Stomach smooth muscle (tissue), 2 donors: ENCODE data around the gene PEPD.
"Not testable (repeated sequence)": the region's sequence is repeated elsewhere in the genome, so short reads cannot be mapped to it uniquely, and the experiment has no call there.

Source experiments
- H3K27ac ChIP-seq: one replicate; pipeline ENCODE4 v1.7.0; 2013; ENCODE audit warnings: mild to moderate bottlenecking, low read length, inconsistent platforms
- H3K27me3 ChIP-seq, 2 donors: one replicate each; pipeline ENCODE4 v1.7.0; 2013; ENCODE audit warnings: low read length in 2 of 2; ENCODE audit not compliant: insufficient read depth in 2 of 2, control insufficient read depth in 1 of 2
- H3K36me3 ChIP-seq, 2 donors: one replicate each; pipeline ENCODE4 v1.7.0; 2013; ENCODE audit warnings: low read length in 2 of 2; ENCODE audit not compliant: control insufficient read depth in 2 of 2, insufficient read depth in 2 of 2
- H3K4me1 ChIP-seq: one replicate; pipeline ENCODE4 v1.7.0; 2013; ENCODE audit warnings: low read length; ENCODE audit not compliant: control insufficient read depth, insufficient read depth
- H3K4me3 ChIP-seq, 2 donors: one replicate each; pipeline ENCODE4 v1.7.0; 2013; ENCODE audit warnings: low read length in 2 of 2
- H3K9ac ChIP-seq, 2 donors: one replicate each; pipeline ENCODE4 v1.7.0; 2013; ENCODE audit warnings: low read length in 2 of 2, mild to moderate bottlenecking in 1 of 2
- H3K9me3 ChIP-seq, 2 donors: one replicate each; pipeline ENCODE4 v1.7.0; 2013; ENCODE audit warnings: low read length in 2 of 2; ENCODE audit not compliant: control insufficient read depth in 2 of 2
- donor health status: healthy.
- donor health status: Pancreatic carcinoma.

The PEPD gene

GRCh38 chr19:33498391-33499000 lies 23.1 kb downstream of the PEPD start:
- Histone ChIP-seq H3K27me3 (no peaks in the 10 kb centered on the region), H3K9me3 (no peaks in the 10 kb centered on the region), H3K9ac (no peak overlapping the region), H3K4me3 (no peak overlapping the region), H3K36me3 (peaks cover 2 to 24% of the 10 kb centered on the region in 2 donors), H3K4me1 (no peaks in the 10 kb centered on the region), H3K27ac (no peak overlapping the region)

- Histone ChIP-seq H3K4me3 (no peak overlapping the region), H3K9ac (no peak overlapping the region), H3K4me1 (no peaks in the 10 kb centered on the region), H3K27ac (no peak overlapping the region), H3K27me3 (no peaks in the 10 kb centered on the region), H3K9me3 (no peaks in the 10 kb centered on the region), H3K36me3 (peaks cover under 1 to 22% of the 10 kb centered on the region in 2 donors)
Observed at GRCh38 chr19:33497778-33498175, 23.8 kb downstream of the PEPD start.

GRCh38 chr19:33497131-33497777 lies 24.3 kb downstream of the PEPD start:
- no peaks in the 10 kb centered on the region for H3K27me3 ChIP-seq
- H3K9me3 ChIP-seq, result no peaks in the 10 kb centered on the region
- H3K4me3 ChIP-seq, result no peak overlapping the region
- H3K4me1 ChIP-seq, result no peaks in the 10 kb centered on the region
- peaks cover 0 to 22% of the 10 kb centered on the region in 2 donors for H3K36me3 ChIP-seq
- no peak overlapping the region for H3K27ac ChIP-seq
- no peak overlapping the region for H3K9ac ChIP-seq

- Histone ChIP-seq H3K4me1 (no peaks in the 10 kb centered on the region), H3K9ac (no peak overlapping the region), H3K4me3 (no peak overlapping the region), H3K9me3 (no peaks in the 10 kb centered on the region), H3K27ac (no peak overlapping the region), H3K36me3 (peaks cover 0 to 22% of the 10 kb centered on the region in 2 donors), H3K27me3 (no peaks in the 10 kb centered on the region)
Observed at GRCh38 chr19:33496038-33496895, 25.3 kb downstream of the PEPD start.

GRCh38 chr19:33493401-33494275 lies 28.0 kb downstream of the PEPD start:
- Histone ChIP-seq H3K36me3 (peaks cover 0 to 5% of the 10 kb centered on the region in 2 donors), H3K4me3 (no peak overlapping the region), H3K9me3 (no peaks in the 10 kb centered on the region), H3K4me1 (no peaks in the 10 kb centered on the region), H3K27me3 (no peaks in the 10 kb centered on the region), H3K27ac (no peak overlapping the region), H3K9ac (no peak overlapping the region)

- no peaks in the 10 kb centered on the region for H3K9me3 ChIP-seq
- H3K36me3 ChIP-seq, result peaks cover 0 to 5% of the 10 kb centered on the region in 2 donors
- no peaks in the 10 kb centered on the region for H3K27me3 ChIP-seq
- no peak overlapping the region for H3K9ac ChIP-seq
- no peak overlapping the region for H3K4me3 ChIP-seq
- H3K4me1 ChIP-seq, result no peaks in the 10 kb centered on the region
- no peak overlapping the region for H3K27ac ChIP-seq
Observed at GRCh38 chr19:33492951-33493350, 28.6 kb downstream of the PEPD start.

GRCh38 chr19:33492090-33492489 lies 29.5 kb downstream of the PEPD start:
- H3K9me3 ChIP-seq, result no peaks in the 10 kb centered on the region
- no peaks in the 10 kb centered on the region for H3K4me1 ChIP-seq
- no peaks in the 10 kb centered on the region for H3K27me3 ChIP-seq
- H3K9ac ChIP-seq, result no peak overlapping the region
- no peak overlapping the region for H3K4me3 ChIP-seq
- H3K27ac ChIP-seq, result no peak overlapping the region
- H3K36me3 ChIP-seq, result peaks cover 0 to 3% of the 10 kb centered on the region in 2 donors

- not testable (repeated sequence) for H3K27me3 ChIP-seq, H3K9me3 ChIP-seq, H3K4me1 ChIP-seq, H3K4me3 ChIP-seq, H3K27ac ChIP-seq, H3K9ac ChIP-seq, H3K36me3 ChIP-seq
Observed at GRCh38 chr19:33490596-33490995, 31.0 kb downstream of the PEPD start.

- Histone ChIP-seq H3K4me1 (no peaks in the 10 kb centered on the region), H3K27me3 (no peaks in the 10 kb centered on the region), H3K9ac (no peak overlapping the region), H3K27ac (no peak overlapping the region), H3K9me3 (no peaks in the 10 kb centered on the region), H3K36me3 (peaks cover 0 to 2% of the 10 kb centered on the region in 2 donors), H3K4me3 (no peak overlapping the region)
Observed at GRCh38 chr19:33490041-33490451, 31.5 kb downstream of the PEPD start.

GRCh38 chr19:33488826-33489225 lies 32.8 kb downstream of the PEPD start:
- Histone ChIP-seq H3K36me3 (peaks cover 0 to 9% of the 10 kb centered on the region in 2 donors), H3K4me1 (no peaks in the 10 kb centered on the region), H3K4me3 (no peak overlapping the region), H3K27me3 (no peaks in the 10 kb centered on the region), H3K27ac (no peak overlapping the region), H3K9ac (no peak overlapping the region), H3K9me3 (no peaks in the 10 kb centered on the region)
